GM12878 (cell line): ENCODE measurements around the gene NLN. TPM values are rescaled to one million over a fixed set of nuclear protein-coding genes. Genes with fewer than 3 reads are reported as not detected.

ENCODE experiments used
- ATAC-seq: fragments of 200-7000 bp; cut with Tn5 transposase; 3 replicates; pipeline ENCODE4 v1.9.1; 2020; ENCODE audit warnings: mild to moderate bottlenecking, moderate library complexity
- BruUV-seq: library from RNA; stranded (reverse); fragments of 400-500 nt; replicated peaks from 2 replicates; lab custom pipeline; 2021; lab: Mats Ljungman, UMichigan
- CTCF ChIA-PET: fragments of 300-600 bp; sonication (Branson Sonifier 250); formaldehyde crosslinking; extraction: SDS; loops from one replicate; lab custom pipeline; 2021; ENCODE audit warnings: inconsistent platforms; lab: Yijun Ruan, JAX
- POLR2A ChIA-PET: fragments of 350-600 bp; formaldehyde crosslinking; extraction: SDS; loops from one replicate; lab custom pipeline; 2021; ENCODE audit warnings: inconsistent platforms; lab: Charles Lee
- RAD21 ChIA-PET: fragments of 300-600 bp; sonication (Branson Sonifier 250); formaldehyde crosslinking; loops from one replicate; lab custom pipeline; 2023; ENCODE audit warnings: antibody characterized with exemption; ENCODE audit not compliant: unreplicated experiment; lab: Charles Lee
- SMC1A ChIA-PET: fragments of 300-600 bp; sonication (Branson Sonifier 250); formaldehyde crosslinking; loops from one replicate; lab custom pipeline; 2023; ENCODE audit not compliant: unreplicated experiment, uncharacterized antibody; lab: Charles Lee
- DNase-seq: peaks from one replicate; pipeline ENCODE4 v3.0.0-alpha.2; 2011; ENCODE audit warnings: low read depth, low spot score
- FAIRE-seq: peaks from 3 replicates; lab custom pipeline; 2011; peaks lifted over from hg19 to GRCh38; lab: Jason Lieb, UNC
- H2AFZ ChIP-seq: 2 replicates; pipeline ENCODE4 v1.6.0; 2011; ENCODE audit warnings: low read depth, low read length, control low read depth; ENCODE audit not compliant: control insufficient read depth
- H3K27ac ChIP-seq: 2 replicates; pipeline ENCODE4 v1.5.1; 2011; ENCODE audit warnings: control low read depth; ENCODE audit not compliant: control insufficient read depth, insufficient read depth
- H3K27me3 ChIP-seq, 2 experiments: replicated peaks in 1 of 2; 2 replicates each; pipeline versions ENCODE4 v1.6.0 to v1.6.1; 2011; ENCODE audit warnings: low read length in 1 of 2; ENCODE audit not compliant: control insufficient read depth in 2 of 2, insufficient read depth in 2 of 2
- H3K36me3 ChIP-seq, 2 experiments: 2 replicates each; pipeline ENCODE4 v1.5.1; 2011; ENCODE audit warnings: low read length in 1 of 2; ENCODE audit not compliant: control insufficient read depth in 2 of 2, insufficient read depth in 2 of 2
- H3K4me1 ChIP-seq: 2 replicates; pipeline ENCODE4 v1.6.1; 2011; ENCODE audit warnings: mild to moderate bottlenecking, low read length, moderate library complexity, mixed read lengths; ENCODE audit not compliant: control insufficient read depth, insufficient read depth
- H3K4me2 ChIP-seq: 2 replicates; pipeline ENCODE4 v1.6.0; 2011; ENCODE audit warnings: control low read depth; ENCODE audit not compliant: control insufficient read depth, insufficient read depth
- H3K4me3 ChIP-seq: fragments of 200-600 bp; sonication (generic); 2 replicates; pipeline ENCODE4 v1.5.1; 2016
- H3K79me2 ChIP-seq: 2 replicates; pipeline ENCODE4 v1.6.0; 2011; ENCODE audit warnings: low read length; ENCODE audit not compliant: control insufficient read depth, insufficient read depth
- H3K9ac ChIP-seq: 2 replicates; pipeline ENCODE4 v1.8.0; 2011; ENCODE audit warnings: low read length, control low read depth, mixed read lengths; ENCODE audit not compliant: control insufficient read depth, insufficient read depth
- H3K9me3 ChIP-seq: replicated peaks from 3 replicates; pipeline ENCODE4 v1.5.1; 2011; ENCODE audit warnings: mild to moderate bottlenecking, low read length; ENCODE audit not compliant: control insufficient read depth, insufficient read depth
- H4K20me1 ChIP-seq: 2 replicates; pipeline ENCODE4 v1.6.0; 2011; ENCODE audit not compliant: control insufficient read depth, insufficient read depth
- MTA2 ChIP-seq: fragments of 450-650 bp; IDR thresholded peaks from 2 replicates; pipeline ENCODE4 v1.6.1; 2016; ENCODE audit warnings: low read depth, mild to moderate bottlenecking, moderate library complexity
- POLR2AphosphoS2 ChIP-seq: IDR thresholded peaks from 2 replicates; pipeline ENCODE4 v1.6.1; 2011; ENCODE audit warnings: low read depth, mild to moderate bottlenecking, low read length, improper control_type of control experiment, moderate library complexity
- ZZZ3 ChIP-seq: IDR thresholded peaks from 2 replicates; pipeline ENCODE4 v1.6.1; 2011; ENCODE audit warnings: low read depth; ENCODE audit not compliant: control insufficient read depth, insufficient read length
- WGBS: methylation state at CpG from one replicate; pipeline ENCODE4 v1.1.6; 2016; ENCODE audit warnings: low lambda C conversion rate; ENCODE audit not compliant: insufficient replicate concordance, insufficient coverage; ENCODE audit errors: missing lambda C conversion rate; 5-methylcytosine and 5-hydroxymethylcytosine counted together
- in situ Hi-C: fragments of 300-500 bp; cut with MboI; formaldehyde crosslinking; loops from 9 replicates; pipeline ENCODE4 v1.14.3; 2018; ENCODE audit warnings: mixed read lengths
- intact Hi-C: fragments of 100-400 bp; cut with micrococcal nuclease; formaldehyde crosslinking; loops from one replicate; pipeline ENCODE4 v1.14.2; 2022; ENCODE audit not compliant: unreplicated experiment
- polyA plus RNA-seq, 11 experiments: library from polyadenylated mRNA; depleted of rRNA in 4 of 11; unstranded in 6 of 11; stranded (reverse) in 5 of 11; fragments of >200 nt; fragmentation: Nextera tagmentation in 4 of 11; fragmentation: Illumina TruSeq in 1 of 11; extraction: Ambion mirVana in 4 of 11; extraction: Trizol in 1 of 11; gene quantifications; 1 replicate in 1 of 11; 2 replicates in 10 of 11; pipeline versions ENCODE4 v1.2.1 to v1.2.3, GENCODE V29; 2011 to 2016; ENCODE audit warnings: inconsistent platforms in 2 of 11, missing spikeins in 2 of 11, low read depth in 1 of 11
- total RNA-seq, 4 experiments: library from RNA; depleted of rRNA in 3 of 4; stranded (reverse); fragments of >200 nt in 3 of 4; fragmentation: Illumina TruSeq in 1 of 4; extraction: Trizol in 1 of 4; gene quantifications; 2 replicates each; pipeline versions ENCODE4 v1.2.1 to v1.2.3, GENCODE V29; 2013 to 2021
- TF ChIP-seq, protein P1 (sequence below): fragments of 450-650 bp; formaldehyde crosslinking; IDR thresholded peaks from 2 replicates; pipeline ENCODE4 v1.4.0; 2022; ENCODE audit warnings: mild to moderate bottlenecking, moderate library complexity
- TF ChIP-seq, protein P2 (sequence below): IDR thresholded peaks from 2 replicates; pipeline ENCODE4 v1.6.1; 2012; ENCODE audit warnings: low read depth, low read length, improper control_type of control experiment
- TF ChIP-seq, protein P3 (sequence below): IDR thresholded peaks from 2 replicates; pipeline ENCODE4 v1.6.1; 2012; ENCODE audit warnings: improper control_type of control experiment, low read depth, low read length; ENCODE audit not compliant: insufficient replicate concordance

The NLN gene
- total and polyA plus RNA-seq, 10 of the 15 experiments (the other 5 are each of a cell fraction or from before 2014, with no cell fraction given): 6.8 to 56.9 (median 33.3) TPM

DNA sequence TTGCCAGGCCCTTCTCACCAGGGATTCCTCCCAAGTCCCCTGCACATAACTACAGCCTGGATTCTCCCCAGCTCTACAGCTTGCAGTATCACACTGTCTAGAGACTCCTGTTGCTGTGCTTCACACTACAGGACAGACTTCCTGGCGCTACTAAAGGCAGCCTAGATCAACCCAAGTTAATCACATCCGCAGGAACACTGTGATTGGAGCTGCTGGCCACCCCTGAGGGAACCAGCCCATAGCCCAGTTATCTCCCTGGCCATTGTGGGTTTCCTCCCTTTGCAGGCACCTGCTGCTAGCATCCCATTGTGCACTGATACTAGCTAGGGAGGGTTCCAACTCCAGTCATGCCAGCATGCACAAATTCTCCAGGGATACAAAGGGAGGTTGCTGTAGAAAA, 53.5 kb downstream of the NLN start (continued):
- TF ChIP-seq, protein P1, sequence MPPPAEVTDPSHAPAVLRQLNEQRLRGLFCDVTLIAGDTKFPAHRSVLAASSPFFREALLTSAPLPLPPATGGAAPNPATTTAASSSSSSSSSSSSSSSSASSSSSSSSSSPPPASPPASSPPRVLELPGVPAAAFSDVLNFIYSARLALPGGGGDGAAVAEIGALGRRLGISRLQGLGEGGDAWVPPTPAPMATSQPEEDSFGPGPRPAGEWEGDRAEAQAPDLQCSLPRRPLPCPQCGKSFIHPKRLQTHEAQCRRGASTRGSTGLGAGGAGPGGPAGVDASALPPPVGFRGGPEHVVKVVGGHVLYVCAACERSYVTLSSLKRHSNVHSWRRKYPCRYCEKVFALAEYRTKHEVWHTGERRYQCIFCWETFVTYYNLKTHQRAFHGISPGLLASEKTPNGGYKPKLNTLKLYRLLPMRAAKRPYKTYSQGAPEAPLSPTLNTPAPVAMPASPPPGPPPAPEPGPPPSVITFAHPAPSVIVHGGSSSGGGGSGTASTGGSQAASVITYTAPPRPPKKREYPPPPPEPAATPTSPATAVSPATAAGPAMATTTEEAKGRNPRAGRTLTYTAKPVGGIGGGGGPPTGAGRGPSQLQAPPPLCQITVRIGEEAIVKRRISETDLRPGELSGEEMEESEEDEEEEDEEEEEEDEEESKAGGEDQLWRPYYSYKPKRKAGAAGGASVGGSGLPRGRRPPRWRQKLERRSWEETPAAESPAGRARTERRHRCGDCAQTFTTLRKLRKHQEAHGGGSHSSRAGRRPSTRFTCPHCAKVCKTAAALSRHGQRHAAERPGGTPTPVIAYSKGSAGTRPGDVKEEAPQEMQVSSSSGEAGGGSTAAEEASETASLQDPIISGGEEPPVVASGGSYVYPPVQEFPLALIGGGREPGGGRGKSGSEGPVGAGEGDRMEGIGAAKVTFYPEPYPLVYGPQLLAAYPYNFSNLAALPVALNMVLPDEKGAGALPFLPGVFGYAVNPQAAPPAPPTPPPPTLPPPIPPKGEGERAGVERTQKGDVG (CRISPR knock-in tag): no peak
- TF ChIP-seq, all 136 proteins: peak for 0

DNA sequence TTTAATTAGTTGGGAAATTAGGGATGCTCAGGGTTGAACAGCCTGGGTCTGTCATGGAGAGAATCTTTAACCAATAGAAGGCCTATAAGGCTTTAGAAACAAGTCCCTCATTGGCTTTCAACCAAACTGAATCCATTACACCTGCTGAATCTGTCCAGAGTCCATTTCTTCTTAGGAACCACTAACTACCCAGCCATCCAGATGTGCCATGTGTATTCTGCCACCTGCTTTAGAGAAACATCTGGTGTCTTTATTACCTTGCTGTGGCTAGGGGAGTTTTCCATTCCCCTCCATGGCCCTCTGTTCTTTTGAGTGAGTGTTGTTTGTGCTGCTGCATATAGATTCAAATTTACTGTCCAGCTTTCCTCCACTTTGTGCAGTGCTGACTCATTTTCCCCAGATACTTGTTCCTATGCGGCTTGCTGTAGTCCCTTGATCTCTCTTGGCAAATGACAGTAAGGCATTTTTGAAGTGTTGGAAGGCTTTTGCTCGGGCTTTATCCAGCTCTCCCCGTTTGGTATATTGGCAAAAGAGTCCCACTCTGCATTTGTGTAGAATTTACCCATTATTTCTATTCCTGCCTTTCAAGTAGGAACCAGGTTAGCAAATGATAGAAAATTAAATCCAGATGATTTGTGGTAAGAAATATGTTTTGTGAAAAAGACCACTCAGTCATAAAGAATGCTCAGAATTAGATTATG, 54.6 kb downstream of the NLN start:
- Histone ChIP-seq H3K9ac (no peak overlapping the region), H3K4me2 (no peak overlapping the region), H3K4me1 (peaks cover 8% of the 10 kb centered on the region; the same call in 1 of the 2 replicates), H3K36me3 (no peaks in the 10 kb centered on the region; a peak in 1 of 4 replicates), H4K20me1 (no peaks in the 10 kb centered on the region), H3K9me3 (no peaks in the 10 kb centered on the region), H3K27ac (no peak overlapping the region)
- WGBS: 96% methylated on average over 3 of the region's 3 CpGs
- BruUV-seq: no TSS peak
- SMC1A ChIA-PET: no interaction called here
- no peak for FAIRE-seq
- DNase-seq: no peak
- no peak for ATAC-seq
- TF ChIP-seq MTA2: no peak
- TF ChIP-seq, protein P2, sequence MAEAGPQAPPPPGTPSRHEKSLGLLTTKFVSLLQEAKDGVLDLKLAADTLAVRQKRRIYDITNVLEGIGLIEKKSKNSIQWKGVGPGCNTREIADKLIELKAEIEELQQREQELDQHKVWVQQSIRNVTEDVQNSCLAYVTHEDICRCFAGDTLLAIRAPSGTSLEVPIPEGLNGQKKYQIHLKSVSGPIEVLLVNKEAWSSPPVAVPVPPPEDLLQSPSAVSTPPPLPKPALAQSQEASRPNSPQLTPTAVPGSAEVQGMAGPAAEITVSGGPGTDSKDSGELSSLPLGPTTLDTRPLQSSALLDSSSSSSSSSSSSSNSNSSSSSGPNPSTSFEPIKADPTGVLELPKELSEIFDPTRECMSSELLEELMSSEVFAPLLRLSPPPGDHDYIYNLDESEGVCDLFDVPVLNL: no peak
- no peak for TF ChIP-seq ZZZ3
- TF ChIP-seq, protein P3, sequence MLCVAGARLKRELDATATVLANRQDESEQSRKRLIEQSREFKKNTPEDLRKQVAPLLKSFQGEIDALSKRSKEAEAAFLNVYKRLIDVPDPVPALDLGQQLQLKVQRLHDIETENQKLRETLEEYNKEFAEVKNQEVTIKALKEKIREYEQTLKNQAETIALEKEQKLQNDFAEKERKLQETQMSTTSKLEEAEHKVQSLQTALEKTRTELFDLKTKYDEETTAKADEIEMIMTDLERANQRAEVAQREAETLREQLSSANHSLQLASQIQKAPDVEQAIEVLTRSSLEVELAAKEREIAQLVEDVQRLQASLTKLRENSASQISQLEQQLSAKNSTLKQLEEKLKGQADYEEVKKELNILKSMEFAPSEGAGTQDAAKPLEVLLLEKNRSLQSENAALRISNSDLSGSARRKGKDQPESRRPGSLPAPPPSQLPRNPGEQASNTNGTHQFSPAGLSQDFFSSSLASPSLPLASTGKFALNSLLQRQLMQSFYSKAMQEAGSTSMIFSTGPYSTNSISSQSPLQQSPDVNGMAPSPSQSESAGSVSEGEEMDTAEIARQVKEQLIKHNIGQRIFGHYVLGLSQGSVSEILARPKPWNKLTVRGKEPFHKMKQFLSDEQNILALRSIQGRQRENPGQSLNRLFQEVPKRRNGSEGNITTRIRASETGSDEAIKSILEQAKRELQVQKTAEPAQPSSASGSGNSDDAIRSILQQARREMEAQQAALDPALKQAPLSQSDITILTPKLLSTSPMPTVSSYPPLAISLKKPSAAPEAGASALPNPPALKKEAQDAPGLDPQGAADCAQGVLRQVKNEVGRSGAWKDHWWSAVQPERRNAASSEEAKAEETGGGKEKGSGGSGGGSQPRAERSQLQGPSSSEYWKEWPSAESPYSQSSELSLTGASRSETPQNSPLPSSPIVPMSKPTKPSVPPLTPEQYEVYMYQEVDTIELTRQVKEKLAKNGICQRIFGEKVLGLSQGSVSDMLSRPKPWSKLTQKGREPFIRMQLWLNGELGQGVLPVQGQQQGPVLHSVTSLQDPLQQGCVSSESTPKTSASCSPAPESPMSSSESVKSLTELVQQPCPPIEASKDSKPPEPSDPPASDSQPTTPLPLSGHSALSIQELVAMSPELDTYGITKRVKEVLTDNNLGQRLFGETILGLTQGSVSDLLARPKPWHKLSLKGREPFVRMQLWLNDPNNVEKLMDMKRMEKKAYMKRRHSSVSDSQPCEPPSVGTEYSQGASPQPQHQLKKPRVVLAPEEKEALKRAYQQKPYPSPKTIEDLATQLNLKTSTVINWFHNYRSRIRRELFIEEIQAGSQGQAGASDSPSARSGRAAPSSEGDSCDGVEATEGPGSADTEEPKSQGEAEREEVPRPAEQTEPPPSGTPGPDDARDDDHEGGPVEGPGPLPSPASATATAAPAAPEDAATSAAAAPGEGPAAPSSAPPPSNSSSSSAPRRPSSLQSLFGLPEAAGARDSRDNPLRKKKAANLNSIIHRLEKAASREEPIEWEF: no peak
- no peak for TF ChIP-seq POLR2AphosphoS2
- TF ChIP-seq, all 136 proteins: peak for 0
- ChIA-PET RAD21 (no interaction called here), CTCF (no interaction called here), POLR2A (no interaction called here)
- H2AFZ ChIP-seq: no peak overlapping the region
- no peak overlapping the region for H3K4me3 ChIP-seq
- in situ Hi-C loops: no loop called here
- intact Hi-C loops: no loop called here
- H3K79me2 ChIP-seq: no peaks in the 10 kb centered on the region
- no peaks in the 10 kb centered on the region for H3K27me3 ChIP-seq
